Central memory CD8-positive, alpha-beta T cell (primary cell): ENCODE data around the gene PCDHGB6.
A peak's percentile ranks its signal among the peaks of the same experiment; 100 is the strongest.
"Not testable (repeated sequence)": the region's sequence is repeated elsewhere in the genome, so short reads cannot be mapped to it uniquely, and the experiment has no call there.

Experiments
- ATAC-seq: fragments of 150-1000 bp; cut with Tn5 transposase; replicated peaks from 2 replicates; pipeline ENCODE4 v1.10.0; 2022; ENCODE audit warnings: mild to moderate bottlenecking, moderate FRiP score, moderate number of reproducible peaks; ENCODE audit not compliant: poor library complexity, severe bottlenecking; ENCODE audit errors: extremely low read depth
- DNase-seq, 2 donors: peaks; one replicate each; pipeline ENCODE4 v3.0.0; 2021; ENCODE audit warnings: low spot score in 2 of 2
- H3K27ac Mint-ChIP-seq: one replicate; pipeline ENCODE4 v1.8.0; 2022; ENCODE audit warnings: low read depth, mild to moderate bottlenecking, moderate library complexity, mixed read lengths
- H3K27me3 Mint-ChIP-seq: one replicate; pipeline ENCODE4 v1.8.0; 2022; ENCODE audit warnings: mixed read lengths
- H3K36me3 Mint-ChIP-seq: one replicate; pipeline ENCODE4 v1.8.0; 2022; ENCODE audit warnings: mild to moderate bottlenecking, moderate library complexity, mixed read lengths; ENCODE audit not compliant: insufficient read depth
- H3K4me1 Mint-ChIP-seq: one replicate; pipeline ENCODE4 v1.8.0; 2022; ENCODE audit warnings: mixed read lengths
- H3K4me3 Mint-ChIP-seq: one replicate; pipeline ENCODE4 v1.8.0; 2022; ENCODE audit warnings: mild to moderate bottlenecking, moderate library complexity, mixed read lengths
- H3K9me3 Mint-ChIP-seq: one replicate; pipeline ENCODE4 v1.8.0; 2022; ENCODE audit warnings: mixed read lengths

The PCDHGB6 gene

DNA sequence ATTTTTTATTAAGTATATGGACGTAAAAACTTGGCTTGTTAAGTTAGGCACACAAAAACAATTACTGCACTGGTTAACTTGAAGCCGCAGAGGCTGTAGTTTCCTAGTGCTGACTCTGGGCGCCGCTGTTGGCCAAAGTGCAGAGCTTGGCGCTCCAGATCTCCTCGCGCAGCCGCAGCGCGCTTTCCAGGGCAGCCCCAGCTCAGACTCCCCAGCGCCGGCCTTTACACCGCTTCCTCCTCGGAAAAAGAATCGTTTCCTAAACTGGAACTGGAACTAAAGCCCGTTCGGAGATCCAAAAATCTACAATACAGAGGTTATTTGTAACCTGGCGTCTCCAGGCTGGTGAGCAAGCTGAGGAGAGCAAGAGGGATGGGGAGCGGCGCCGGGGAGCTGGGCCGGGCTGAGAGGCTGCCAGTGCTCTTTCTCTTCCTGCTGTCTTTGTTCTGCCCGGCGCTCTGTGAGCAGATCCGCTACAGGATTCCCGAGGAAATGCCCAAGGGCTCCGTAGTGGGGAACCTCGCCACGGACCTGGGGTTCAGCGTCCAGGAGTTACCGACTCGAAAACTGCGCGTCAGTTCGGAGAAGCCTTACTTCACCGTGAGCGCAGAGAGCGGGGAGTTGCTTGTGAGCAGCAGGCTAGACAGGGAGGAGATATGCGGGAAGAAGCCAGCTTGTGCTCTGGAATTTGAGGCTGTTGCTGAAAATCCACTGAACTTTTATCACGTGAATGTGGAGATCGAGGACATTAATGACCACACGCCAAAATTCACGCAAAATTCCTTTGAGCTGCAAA, 9.9 kb upstream of the PCDHGB6 start, which contains the start of gene PCDHGB5:
Gene PCDHGB5, plus strand, starts transcription at position 192 of the 796 bp plus-strand sequence. Its CDS starts 181 bp downstream, at position 373.
- H3K27ac Mint-ChIP-seq, H3K9me3 Mint-ChIP-seq, H3K36me3 Mint-ChIP-seq, DNase-seq, H3K4me3 Mint-ChIP-seq, H3K4me1 Mint-ChIP-seq: not testable (repeated sequence)
- H3K27me3 Mint-ChIP-seq = peaks cover 55% of the 10 kb centered on the region
- ATAC-seq = peak; percentile 46

- DNase-seq (no peak), ATAC-seq (no peak)
- Mint-ChIP-seq H3K27ac (no peak overlapping the region), H3K27me3 (peaks cover 61% of the 10 kb centered on the region), H3K4me1 (no peaks in the 10 kb centered on the region), H3K4me3 (no peak overlapping the region), H3K36me3 (no peaks in the 10 kb centered on the region), H3K9me3 (peaks cover 6% of the 10 kb centered on the region)
These were observed 9.2 kb upstream of the PCDHGB6 start for GRCh38 chr5:141398608-141399007.

- peaks cover 3% of the 10 kb centered on the region for H3K36me3 Mint-ChIP-seq
- no peak overlapping the region for H3K27ac Mint-ChIP-seq
- peaks cover 68% of the 10 kb centered on the region for H3K27me3 Mint-ChIP-seq
These were observed 8.1 kb upstream of the PCDHGB6 start for GRCh38 chr5:141399555-141400258.

DNA sequence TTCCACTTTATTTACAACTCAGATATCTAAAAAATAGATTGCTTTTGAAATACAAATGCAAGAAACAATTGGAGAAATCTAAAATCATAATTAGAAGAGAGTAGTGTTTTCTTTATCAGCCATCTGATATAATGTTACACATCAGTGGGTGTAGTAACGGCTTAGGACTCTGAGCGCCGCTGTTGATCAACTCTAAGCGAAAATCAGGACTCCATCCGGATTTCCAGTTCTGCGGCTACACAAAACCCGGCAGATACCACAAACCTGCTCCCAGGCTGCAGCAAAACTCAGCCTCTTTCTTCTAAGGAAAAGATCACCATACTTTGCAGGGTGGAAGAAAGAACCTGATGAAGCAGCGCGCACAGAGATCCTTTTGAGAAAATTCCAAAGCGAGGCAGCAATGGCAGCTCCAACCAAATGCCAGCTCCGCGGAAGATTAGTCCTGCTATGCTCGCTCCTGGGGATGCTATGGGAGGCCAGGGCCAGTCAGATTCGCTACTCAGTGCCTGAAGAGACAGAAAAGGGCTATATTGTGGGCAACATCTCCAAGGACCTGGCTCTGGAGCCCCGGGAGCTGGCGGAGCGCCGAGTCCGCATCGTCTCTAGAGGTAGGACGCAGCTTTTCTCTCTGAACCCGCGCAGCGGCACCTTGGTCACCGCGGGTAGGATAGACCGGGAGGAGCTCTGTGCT, 5.1 kb upstream of the PCDHGB6 start, which contains the start of gene PCDHGA9:
Gene PCDHGA9, plus strand, starts transcription at position 226 of the 691 bp plus-strand sequence. Its CDS starts 175 bp downstream, at position 401.
- Mint-ChIP-seq H3K27ac (no peak within 1 kb of the TSS), H3K36me3 (peaks cover 3% of the 10 kb centered on the region), H3K9me3 (peaks cover 6% of the 10 kb centered on the region), H3K4me1 (no peaks in the 10 kb centered on the region), H3K27me3 (peaks cover 68% of the 10 kb centered on the region), H3K4me3 (peak within 1 kb of the TSS; percentile 40)
- no peak for ATAC-seq
- no peak for DNase-seq

More at GRCh38 chr5:141399555-141400258, 8.1 kb upstream of the PCDHGB6 start:
- Mint-ChIP-seq H3K4me3 (no peak overlapping the region), H3K4me1 (no peaks in the 10 kb centered on the region), H3K9me3 (peaks cover 6% of the 10 kb centered on the region)
- no peak for ATAC-seq
- DNase-seq = no peak

- H3K4me3 Mint-ChIP-seq = no peak overlapping the region
- H3K36me3 Mint-ChIP-seq = peaks cover 5% of the 10 kb centered on the region
- H3K27me3 Mint-ChIP-seq = peaks cover 75% of the 10 kb centered on the region
- no peak for ATAC-seq
- peaks cover 6% of the 10 kb centered on the region for H3K9me3 Mint-ChIP-seq
- H3K4me1 Mint-ChIP-seq = no peaks in the 10 kb centered on the region
- no peak overlapping the region for H3K27ac Mint-ChIP-seq
- DNase-seq = no peak
These were observed 4.4 kb upstream of the PCDHGB6 start for GRCh38 chr5:141403387-141403786.

- H3K9me3 Mint-ChIP-seq = peaks cover 10% of the 10 kb centered on the region
- peaks cover 85% of the 10 kb centered on the region for H3K27me3 Mint-ChIP-seq
- no peak overlapping the region for H3K27ac Mint-ChIP-seq
- DNase-seq (no peak), ATAC-seq (no peak)
- H3K4me1 Mint-ChIP-seq = peaks cover 18% of the 10 kb centered on the region
- peaks cover 9% of the 10 kb centered on the region for H3K36me3 Mint-ChIP-seq
- H3K4me3 Mint-ChIP-seq = no peak overlapping the region
These were observed 1.9 kb downstream of the PCDHGB6 start for GRCh38 chr5:141409598-141410306.

DNA sequence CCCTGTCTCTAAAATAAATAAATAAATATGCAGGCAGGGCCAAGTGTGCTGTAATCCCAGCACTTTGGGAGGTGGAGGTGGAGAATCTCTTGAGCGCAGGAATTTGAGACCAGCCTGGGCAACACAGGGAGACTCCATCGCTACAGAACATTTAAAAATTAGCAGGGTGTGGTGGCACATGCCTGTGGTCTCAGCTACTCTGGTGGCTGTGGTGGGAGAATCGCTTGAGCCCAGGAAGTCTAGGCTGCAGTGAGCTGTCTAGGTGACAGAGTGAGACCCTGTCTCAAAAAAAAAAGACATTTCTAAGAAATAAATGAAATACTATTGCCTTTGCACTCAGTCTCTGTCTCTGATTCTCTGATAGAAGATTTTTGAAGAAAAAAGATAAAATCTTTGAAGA, 3.8 kb downstream of the PCDHGB6 start:
- Mint-ChIP-seq H3K27me3 (peaks cover 85% of the 10 kb centered on the region), H3K36me3 (peaks cover 9% of the 10 kb centered on the region), H3K4me3 (no peak overlapping the region), H3K4me1 (peaks cover 18% of the 10 kb centered on the region), H3K9me3 (peaks cover 10% of the 10 kb centered on the region), H3K27ac (no peak overlapping the region)
- no peak for DNase-seq
- no peak for ATAC-seq

DNA sequence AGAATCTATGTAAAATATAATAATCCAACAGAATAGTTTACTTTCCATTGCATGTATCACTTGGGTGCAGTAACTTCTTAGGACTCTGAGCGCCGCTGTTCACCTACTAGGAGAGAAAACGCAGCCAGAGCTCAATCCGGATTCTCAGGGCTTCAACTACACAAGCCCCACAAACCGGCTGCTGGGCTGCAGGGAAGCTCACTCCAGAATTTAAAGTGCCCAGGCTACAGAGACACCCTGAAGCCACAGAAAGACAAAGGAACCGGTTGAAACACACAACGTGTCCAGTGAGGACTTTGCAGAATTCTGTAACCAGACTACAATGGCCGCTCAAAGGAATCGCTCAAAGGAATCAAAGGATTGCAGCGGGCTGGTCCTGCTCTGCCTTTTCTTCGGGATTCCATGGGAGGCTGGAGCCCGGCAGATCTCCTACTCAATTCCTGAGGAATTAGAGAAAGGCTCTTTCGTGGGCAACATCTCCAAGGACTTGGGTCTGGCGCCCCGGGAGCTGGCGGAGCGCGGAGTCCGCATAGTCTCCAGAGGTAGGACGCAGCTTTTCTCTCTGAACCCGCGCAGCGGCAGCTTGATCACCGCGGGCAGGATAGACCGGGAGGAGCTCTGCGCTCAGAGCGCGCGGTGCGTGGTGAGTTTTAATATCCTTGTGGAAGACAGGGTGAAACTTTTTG, 5.2 kb downstream of the PCDHGB6 start, which contains the start of gene PCDHGA10:
Gene PCDHGA10, plus strand, starts transcription at position 134 of the 686 bp plus-strand sequence. Its CDS starts 189 bp downstream, at position 323.
- H3K27me3 Mint-ChIP-seq = peaks cover 88% of the 10 kb centered on the region
- DNase-seq (no peak), ATAC-seq (peak; percentile 61)
- H3K27ac Mint-ChIP-seq = no peak within 1 kb of the TSS
- peaks cover 14% of the 10 kb centered on the region for H3K9me3 Mint-ChIP-seq
- peak within 1 kb of the TSS; percentile 79 for H3K4me3 Mint-ChIP-seq
- peaks cover 7% of the 10 kb centered on the region for H3K36me3 Mint-ChIP-seq
- H3K4me1 Mint-ChIP-seq = peaks cover 18% of the 10 kb centered on the region

DNA sequence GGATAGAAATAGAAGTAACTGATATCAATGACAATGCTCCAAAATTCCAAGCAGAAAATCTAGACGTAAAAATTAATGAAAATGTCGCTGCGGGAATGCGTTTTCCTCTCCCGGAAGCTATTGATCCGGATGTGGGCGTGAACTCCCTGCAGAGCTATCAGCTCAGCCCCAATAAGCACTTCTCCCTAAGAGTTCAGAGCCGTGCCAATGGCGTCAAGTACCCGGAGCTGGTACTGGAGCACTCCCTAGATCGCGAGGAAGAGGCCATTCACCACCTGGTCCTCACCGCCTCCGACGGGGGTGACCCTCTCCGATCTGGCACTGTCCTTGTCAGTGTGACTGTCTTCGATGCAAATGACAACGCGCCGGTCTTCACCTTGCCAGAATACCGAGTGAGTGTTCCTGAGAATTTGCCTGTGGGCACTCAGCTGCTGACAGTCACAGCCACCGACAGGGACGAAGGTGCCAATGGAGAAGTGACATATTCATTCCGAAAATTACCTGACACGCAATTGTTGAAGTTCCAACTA, 5.8 kb downstream of the PCDHGB6 start:
- ATAC-seq (no peak), DNase-seq (no peak)
- H3K4me1 Mint-ChIP-seq = peaks cover 18% of the 10 kb centered on the region
- peaks cover 16% of the 10 kb centered on the region for H3K9me3 Mint-ChIP-seq
- no peak overlapping the region for H3K27ac Mint-ChIP-seq
- peak overlapping the region; percentile 79 for H3K4me3 Mint-ChIP-seq
- peaks cover 88% of the 10 kb centered on the region for H3K27me3 Mint-ChIP-seq
- peaks cover 11% of the 10 kb centered on the region for H3K36me3 Mint-ChIP-seq

GRCh38 chr5:141414548-141415274, 6.9 kb downstream of the PCDHGB6 start:
- not testable (repeated sequence) for H3K36me3 Mint-ChIP-seq, DNase-seq, ATAC-seq, H3K27ac Mint-ChIP-seq, H3K4me3 Mint-ChIP-seq
- Mint-ChIP-seq H3K4me1 (peaks cover 18% of the 10 kb centered on the region), H3K27me3 (peaks cover 86% of the 10 kb centered on the region), H3K9me3 (peaks cover 11% of the 10 kb centered on the region)

DNA sequence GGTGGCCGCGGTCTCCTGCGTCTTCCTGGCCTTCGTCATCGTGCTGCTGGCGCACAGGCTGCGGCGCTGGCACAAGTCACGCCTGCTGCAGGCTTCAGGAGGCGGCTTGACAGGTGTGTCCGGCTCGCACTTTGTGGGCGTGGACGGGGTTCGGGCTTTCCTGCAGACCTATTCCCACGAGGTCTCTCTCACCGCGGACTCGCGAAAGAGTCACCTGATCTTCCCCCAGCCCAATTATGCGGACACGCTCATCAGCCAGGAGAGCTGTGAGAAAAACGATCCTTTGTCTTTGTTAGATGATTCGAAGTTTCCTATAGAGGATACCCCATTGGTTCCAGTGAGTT, 7.4 kb downstream of the PCDHGB6 start:
- not testable (repeated sequence) for H3K27ac Mint-ChIP-seq, DNase-seq, ATAC-seq, H3K4me3 Mint-ChIP-seq, H3K9me3 Mint-ChIP-seq
- H3K27me3 Mint-ChIP-seq = peaks cover 86% of the 10 kb centered on the region
- H3K36me3 Mint-ChIP-seq = peaks cover 10% of the 10 kb centered on the region
- peaks cover 18% of the 10 kb centered on the region for H3K4me1 Mint-ChIP-seq
